ENCODE data around the gene PLIN3. TPM values are rescaled to one million over a fixed set of nuclear protein-coding genes. Genes with fewer than 3 reads are reported as not detected.
"Not testable (repeated sequence)": the region's sequence is repeated elsewhere in the genome, so short reads cannot be mapped to it uniquely, and the experiment has no call there.

Gene PLIN3
- total and polyA plus RNA-seq, 2 of the 8 experiments (the other 6 are each of a cell fraction or from before 2014, with no cell fraction given), result 60.7 to 61.5 TPM

- not testable (repeated sequence) for H2AFZ ChIP-seq (ENCODE audit: low read length); H3K4ac ChIP-seq (replicated peaks; ENCODE audit: insufficient read length, low read depth, low read length); H3K4me1 ChIP-seq (replicated peaks in 1 of 4; ENCODE audit: control insufficient read depth in 3 of 4, insufficient read depth in 4 of 4, low read length in 3 of 4); H4K5ac ChIP-seq (ENCODE audit: insufficient read length, low read depth, low read length); H3K23me2 ChIP-seq (ENCODE audit: low read depth, low read length); H3K14ac ChIP-seq (ENCODE audit: insufficient read length); FAIRE-seq; DNase-seq (ENCODE audit: low read depth in 1 of 2, low spot score in 2 of 2); H3K18ac ChIP-seq (ENCODE audit: extremely low read depth, low read length); H4K91ac ChIP-seq (replicated peaks; ENCODE audit: insufficient read length, low read length); H2BK120ac ChIP-seq (replicated peaks; ENCODE audit: low read depth, low read length); H4K20me1 ChIP-seq (replicated peaks in 1 of 2; ENCODE audit: control insufficient read depth in 1 of 2, insufficient read depth in 2 of 2, low read length in 2 of 2); H3K23ac ChIP-seq (ENCODE audit: insufficient read length); H3K9me3 ChIP-seq (ENCODE audit: insufficient read depth in 2 of 2, low read depth in 1 of 2, low read length in 1 of 2); H2BK12ac ChIP-seq (ENCODE audit: low read depth, low read length); H2BK20ac ChIP-seq (ENCODE audit: low read length); H3K27me3 ChIP-seq (replicated peaks in 1 of 4; ENCODE audit: control insufficient read depth in 3 of 4, extremely low read depth in 1 of 4, insufficient read depth in 3 of 4, low read length in 3 of 4); H3K56ac ChIP-seq (replicated peaks; ENCODE audit: insufficient read length, low read depth, low read length); H3K79me1 ChIP-seq (ENCODE audit: low read depth, low read length); H2BK15ac ChIP-seq (ENCODE audit: low read length)
- Histone ChIP-seq H4K8ac (ENCODE audit: extremely low read depth, insufficient read depth, low read length) (peak overlapping the region; percentile 99), H2AK5ac (ENCODE audit: low read depth, low read length) (0 out of 2 replicates have a peak overlapping the region, but pooled peaks have one; percentile 65), H3K4me2 (ENCODE audit: insufficient read depth in 1 of 2, low read depth in 2 of 2, low read length in 2 of 2) (peak overlapping the region; percentile 82 to 88), H3K9ac (replicated peaks in 1 of 4; ENCODE audit: extremely low read depth in 1 of 4, low read depth in 3 of 4, low read length in 3 of 4) (peak overlapping the region; percentile 91 to 98 (median 96)), H3K79me2 (ENCODE audit: control insufficient read depth in 1 of 2, insufficient read depth in 2 of 2, low read length in 2 of 2) (peaks cover 3 to 35% of the 10 kb centered on the region in 2 experiments; a peak in 3 of 4 replicates), H3K36me3 (ENCODE audit: control insufficient read depth in 2 of 4, insufficient read depth in 4 of 4, low read length in 3 of 4) (peaks cover 5 to 28% (median 10%) of the 10 kb centered on the region in 4 experiments; a peak in 7 of 8 replicates), H3K27ac (ENCODE audit: low read depth, low read length) (peak overlapping the region; percentile 95), H2BK5ac (ENCODE audit: low read depth, low read length) (peak overlapping the region; percentile 71), H3K4me3 (ENCODE audit: extremely low read depth in 1 of 4, insufficient read depth in 2 of 4, low read depth in 3 of 4, low read length in 4 of 4) (peak overlapping the region; percentile 80 to 86 (median 83))
- TF ChIP-seq PHF8 (conservative IDR thresholded peaks at IDR 0.05; ENCODE audit: low read depth, low read length) (peak; percentile 56; the same call in 1 of the 2 replicates), E2F6 (IDR thresholded peaks at IDR 0.05) (peak; percentile 12; the same call in 1 of the 2 replicates), MAX (IDR thresholded peaks at IDR 0.05) (peak; percentile 70)
- 17% methylated on average over 66 of the region's 75 CpGs; no CpG with 5 or more reads in 1 of the 2 experiments for WGBS, 2 experiments (ENCODE audit: extremely low coverage in 1 of 2, insufficient coverage in 1 of 2, insufficient read length in 1 of 2, insufficient replicate concordance in 2 of 2, low coverage in 1 of 2, low lambda C conversion rate in 2 of 2, missing lambda C conversion rate in 1 of 2)
- ChIA-PET CTCF (ENCODE audit: partially characterized antibody) (interaction anchor here (0.9 to 8.7 kb wide), 8 partner anchors 10 to 70 kb away, joined by 3 to 212 read pairs (median 7); no protein-coding TSS in a partner anchor), POLR2A (ENCODE audit: partially characterized antibody) (interaction anchor here (0.9 to 2.9 kb wide), 9 partner anchors 8 to 68 kb away, joined by 3 to 16 read pairs (median 6); partner anchors contain the start of gene DPP9)
These were observed 75.2 kb downstream of the PLIN3 start for GRCh38 chr19:4792019-4792865.
